IMR-90 (cell line): ENCODE measurements around the gene SETD2. TPM values are rescaled to one million over a fixed set of nuclear protein-coding genes. Genes with fewer than 3 reads are reported as not detected.
"Not testable (repeated sequence)": the region's sequence is repeated elsewhere in the genome, so short reads cannot be mapped to it uniquely, and the experiment has no call there.

Source experiments
- ATAC-seq: fragments of 200-7000 bp; cut with Tn5 transposase; 2 replicates; pipeline ENCODE4 v1.9.1; 2020; ENCODE audit warnings: low read depth, mild to moderate bottlenecking, moderate library complexity
- BruUV-seq: library from RNA; stranded (reverse); fragments of 400-500 nt; replicated peaks from 2 replicates; lab custom pipeline; 2021; lab: Mats Ljungman, UMichigan
- CTCF ChIA-PET: fragments of 300-600 bp; formaldehyde crosslinking; extraction: SDS; loops from one replicate; lab custom pipeline; 2021; ENCODE audit warnings: antibody characterized with exemption; lab: Yijun Ruan, JAX
- POLR2A ChIA-PET: fragments of 300-600 bp; sonication (Branson Sonifier 250); formaldehyde crosslinking; loops from one replicate; lab custom pipeline; 2022; ENCODE audit warnings: antibody characterized with exemption; ENCODE audit not compliant: unreplicated experiment; lab: Charles Lee
- DNase-seq: peaks from one replicate; pipeline ENCODE4 v3.0.0; 2013
- H2AFZ ChIP-seq: replicated peaks from 2 replicates; pipeline ENCODE3; 2013; ENCODE audit warnings: low read length, mild to moderate bottlenecking; ENCODE audit not compliant: poor library complexity
- H2AK5ac ChIP-seq: 2 replicates; pipeline ENCODE4 v1.6.1; 2013; ENCODE audit warnings: low read depth, low read length, inconsistent platforms
- H2AK9ac ChIP-seq: replicated peaks from 2 replicates; pipeline ENCODE3; 2013; ENCODE audit warnings: mild to moderate bottlenecking, low read depth, low read length, moderate library complexity; ENCODE audit not compliant: poor library complexity
- H2BK120ac ChIP-seq: 2 replicates; pipeline ENCODE4 v1.6.1; 2013; ENCODE audit warnings: low read depth, low read length, inconsistent platforms
- H2BK15ac ChIP-seq: 3 replicates; pipeline ENCODE4 v1.6.1; 2013; ENCODE audit warnings: low read depth, low read length, inconsistent platforms
- H2BK20ac ChIP-seq: 2 replicates; pipeline ENCODE4 v1.6.1; 2013; ENCODE audit warnings: low read depth, mild to moderate bottlenecking, inconsistent platforms, low read length, moderate library complexity
- H2BK5ac ChIP-seq: 2 replicates; pipeline ENCODE4 v1.6.1; 2013; ENCODE audit warnings: mild to moderate bottlenecking, low read depth, low read length, inconsistent platforms; ENCODE audit not compliant: poor library complexity, severe bottlenecking
- H3K14ac ChIP-seq: replicated peaks from 2 replicates; pipeline ENCODE4 v1.6.1; 2013; ENCODE audit warnings: low read depth, low read length, inconsistent platforms
- H3K18ac ChIP-seq: 2 replicates; pipeline ENCODE4 v1.6.1; 2013; ENCODE audit warnings: low read depth, low read length, control low read depth
- H3K23ac ChIP-seq: 2 replicates; pipeline ENCODE4 v1.6.1; 2013; ENCODE audit warnings: low read depth, low read length, inconsistent platforms
- H3K27ac ChIP-seq: 2 replicates; pipeline ENCODE4 v1.5.1; 2013; ENCODE audit warnings: mild to moderate bottlenecking, control low read depth, low read length; ENCODE audit not compliant: insufficient read depth
- H3K27me3 ChIP-seq: 2 replicates; pipeline ENCODE4 v1.6.1; 2013; ENCODE audit warnings: low read length; ENCODE audit not compliant: control insufficient read depth, insufficient read depth
- H3K36me3 ChIP-seq: 2 replicates; pipeline ENCODE4 v1.6.1; 2013; ENCODE audit warnings: low read length, mixed read lengths; ENCODE audit not compliant: control insufficient read depth, insufficient read depth
- H3K4ac ChIP-seq: 2 replicates; pipeline ENCODE4 v1.6.1; 2013; ENCODE audit warnings: low read depth, low read length, inconsistent platforms
- H3K4me1 ChIP-seq: 2 replicates; pipeline ENCODE4 v1.6.1; 2013; ENCODE audit warnings: low read length, mixed read lengths; ENCODE audit not compliant: control insufficient read depth, insufficient read depth
- H3K4me2 ChIP-seq: 2 replicates; pipeline ENCODE4 v1.6.1; 2013; ENCODE audit warnings: low read depth, mild to moderate bottlenecking, control low read depth, low read length, moderate library complexity
- H3K4me3 ChIP-seq: 2 replicates; pipeline ENCODE4 v1.5.1; 2013; ENCODE audit warnings: low read depth, mild to moderate bottlenecking, control low read depth, low read length, moderate library complexity; ENCODE audit not compliant: insufficient read depth
- H3K56ac ChIP-seq: 2 replicates; pipeline ENCODE4 v1.6.1; 2013; ENCODE audit warnings: low read length, inconsistent platforms; ENCODE audit not compliant: insufficient read depth; ENCODE audit errors: extremely low read depth
- H3K79me1 ChIP-seq, 2 experiments: 2 replicates each; pipeline ENCODE4 v1.6.1; 2013; ENCODE audit warnings: low read length in 2 of 2, inconsistent platforms in 1 of 2, low read depth in 1 of 2
- H3K9ac ChIP-seq: 2 replicates; pipeline ENCODE4 v1.6.1; 2013; ENCODE audit warnings: low read depth, low read length, control low read depth
- H3K9me1 ChIP-seq: 2 replicates; pipeline ENCODE4 v1.6.1; 2013; ENCODE audit warnings: low read length, inconsistent platforms; ENCODE audit not compliant: insufficient read depth
- H3K9me3 ChIP-seq: 2 replicates; pipeline ENCODE4 v1.6.1; 2013; ENCODE audit warnings: low read length; ENCODE audit not compliant: control insufficient read depth, insufficient read depth
- H4K20me1 ChIP-seq: 2 replicates; pipeline ENCODE4 v1.6.1; 2013; ENCODE audit warnings: low read length, inconsistent platforms; ENCODE audit not compliant: insufficient read depth
- H4K5ac ChIP-seq: 2 replicates; pipeline ENCODE4 v1.6.1; 2013; ENCODE audit warnings: mild to moderate bottlenecking, low read depth, low read length, control low read depth
- H4K8ac ChIP-seq, 2 experiments: 2 replicates each; pipeline ENCODE4 v1.6.1; 2013; ENCODE audit warnings: low read depth in 2 of 2, low read length in 2 of 2, control low read depth in 1 of 2, inconsistent platforms in 1 of 2
- H4K91ac ChIP-seq: 2 replicates; pipeline ENCODE4 v1.6.1; 2013; ENCODE audit warnings: low read depth, low read length, inconsistent platforms; ENCODE audit not compliant: insufficient read depth
- MAFK ChIP-seq: IDR thresholded peaks from 2 replicates; pipeline ENCODE4 v1.6.1; 2012; ENCODE audit warnings: low read depth, low read length, improper control_type of control experiment
- MAZ ChIP-seq: IDR thresholded peaks from 2 replicates; pipeline ENCODE4 v1.6.1; 2012; ENCODE audit warnings: low read depth, mild to moderate bottlenecking, low read length, improper control_type of control experiment, moderate library complexity, borderline replicate concordance
- WGBS, 2 experiments: methylation state at CpG; one replicate each; pipeline versions ENCODE4 v1.1.5 to v1.1.7; 2013; ENCODE audit warnings: missing lambda C conversion rate in 2 of 2; ENCODE audit not compliant: insufficient read length in 1 of 2; ENCODE audit errors: extremely low coverage in 2 of 2; 5-methylcytosine and 5-hydroxymethylcytosine counted together
- dilution Hi-C: fragments of 300-500 bp; cut with HindIII; formaldehyde crosslinking; loops from one replicate; pipeline ENCODE4 v1.14.3; 2018; ENCODE audit warnings: low sequenced_read_pairs; ENCODE audit not compliant: unreplicated experiment
- in situ Hi-C: fragments of 300-500 bp; cut with MboI; formaldehyde crosslinking; loops from 3 replicates; pipeline ENCODE4 v1.14.3; 2019; ENCODE audit warnings: low sequenced_read_pairs, inconsistent platforms, mixed read lengths
- intact Hi-C: fragments of 100-400 bp; cut with micrococcal nuclease; formaldehyde crosslinking; loops from 2 replicates; pipeline ENCODE4 v1.10.0; 2022
- polyA plus RNA-seq, 3 experiments: library from polyadenylated mRNA; depleted of rRNA; stranded (reverse); fragments of >200 nt; gene quantifications; 2 replicates each; pipeline ENCODE4 v1.2.3, GENCODE V29; 2012; ENCODE audit warnings: low replicate concordance in 1 of 3
- total RNA-seq: library from RNA; depleted of rRNA; stranded (reverse); fragments of >200 nt; gene quantifications from 2 replicates; pipeline ENCODE4 v1.2.3, GENCODE V29; 2012

Gene SETD2
- total and polyA plus RNA-seq, 2 of the 4 experiments (the other 2 are of a cell fraction): 18.3 to 20.1 TPM

DNA sequence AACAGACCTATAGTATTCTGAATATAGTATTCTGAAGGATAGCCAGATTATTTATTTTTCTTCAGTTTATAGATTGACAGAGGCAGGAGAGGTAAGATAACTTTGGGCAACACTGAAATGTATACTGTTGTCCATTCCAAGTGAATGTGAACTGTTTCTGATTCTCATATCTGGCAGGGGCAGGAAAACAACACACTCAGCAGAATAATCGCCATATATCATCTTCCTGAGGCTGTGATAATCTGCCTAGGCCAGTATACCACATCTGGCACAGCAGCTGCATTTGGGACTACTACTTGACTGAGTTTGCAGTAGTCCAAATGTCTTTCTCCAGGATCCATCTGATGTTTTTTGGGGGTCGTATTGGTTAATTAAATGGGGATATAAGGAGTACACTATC lies 22.4 kb upstream of the SETD2 start:
- H3K18ac ChIP-seq: no peak overlapping the region
- no peak overlapping the region for H2BK15ac ChIP-seq
- no peaks in the 10 kb centered on the region for H3K9me1 ChIP-seq
- no peaks in the 10 kb centered on the region for H3K79me1 ChIP-seq
- CTCF ChIA-PET: no interaction called here
- H3K4me1 ChIP-seq: no peaks in the 10 kb centered on the region
- H3K36me3 ChIP-seq: peaks cover 3% of the 10 kb centered on the region; the same call in 1 of the 2 replicates
- no peak overlapping the region for H3K56ac ChIP-seq
- intact Hi-C loops: no loop called here
- no peak overlapping the region for H2AK5ac ChIP-seq
- no peak overlapping the region for H3K4me2 ChIP-seq
- no peak overlapping the region for H2AK9ac ChIP-seq
- no peak overlapping the region for H2BK20ac ChIP-seq
- no peaks in the 10 kb centered on the region for H3K9me3 ChIP-seq
- dilution Hi-C loops: no loop called here
- H3K23ac ChIP-seq: no peak overlapping the region
- no peaks in the 10 kb centered on the region for H3K27me3 ChIP-seq
- no peak overlapping the region for H2AFZ ChIP-seq
- POLR2A ChIA-PET: no interaction called here
- no peak overlapping the region for H2BK120ac ChIP-seq
- TF ChIP-seq MAFK (peak; percentile 59), MAZ (no peak)
- no peak overlapping the region for H4K8ac ChIP-seq
- in situ Hi-C loops: no loop called here
- WGBS, 2 experiments: 100% methylated on average over 1 of the region's 2 CpGs; no CpG with 5 or more reads in 1 of the 2 experiments
- no peak overlapping the region for H3K27ac ChIP-seq
- no peak overlapping the region for H2BK5ac ChIP-seq
- H3K9ac ChIP-seq: no peak overlapping the region
- H3K4ac ChIP-seq: no peak overlapping the region
- DNase-seq (no peak), ATAC-seq (no peak)
- H4K20me1 ChIP-seq: no peaks in the 10 kb centered on the region
- H3K14ac ChIP-seq: no peak overlapping the region
- no peak overlapping the region for H4K5ac ChIP-seq
- H3K4me3 ChIP-seq: no peak overlapping the region
- no TSS peak for BruUV-seq
- no peak overlapping the region for H4K91ac ChIP-seq

DNA sequence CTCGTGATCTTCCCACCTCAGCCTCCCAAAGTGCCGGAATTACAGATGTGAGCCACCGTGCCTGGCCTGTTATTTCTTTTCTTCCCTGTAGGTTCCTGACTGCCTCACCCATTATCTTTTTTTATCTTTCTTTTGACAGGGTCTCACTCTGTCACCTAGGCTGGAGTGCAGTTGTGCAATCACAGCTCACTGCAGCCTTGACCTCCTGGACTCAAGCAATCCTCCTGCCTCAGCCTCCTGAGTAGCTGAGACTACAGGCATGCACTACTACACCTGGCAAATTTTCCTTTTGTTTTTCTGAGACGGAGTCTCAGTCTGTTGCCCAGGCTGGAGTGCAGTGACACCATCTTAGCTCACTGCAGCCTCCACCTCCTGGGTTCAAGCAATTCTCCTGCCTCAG lies 17.8 kb upstream of the SETD2 start:
- H3K27ac ChIP-seq, H2BK5ac ChIP-seq, H3K23ac ChIP-seq, dilution Hi-C loops, H2AK5ac ChIP-seq, H4K20me1 ChIP-seq, H2AK9ac ChIP-seq, CTCF ChIA-PET, H4K8ac ChIP-seq, H3K9me3 ChIP-seq, H2BK15ac ChIP-seq, H3K4ac ChIP-seq, H2BK120ac ChIP-seq, H4K5ac ChIP-seq, H2AFZ ChIP-seq, H3K4me3 ChIP-seq, H3K9ac ChIP-seq, H3K4me1 ChIP-seq, H3K4me2 ChIP-seq, H3K36me3 ChIP-seq, H3K9me1 ChIP-seq, BruUV-seq, H3K79me1 ChIP-seq, DNase-seq, H4K91ac ChIP-seq, H3K14ac ChIP-seq, in situ Hi-C loops, H3K18ac ChIP-seq, H3K27me3 ChIP-seq, H3K56ac ChIP-seq, H2BK20ac ChIP-seq, intact Hi-C loops, ATAC-seq: not testable (repeated sequence)
- 100% methylated on average over 1 of the region's 4 CpGs; no CpG with 5 or more reads in 1 of the 2 experiments for WGBS, 2 experiments
- POLR2A ChIA-PET: interaction anchor here (0.6 kb wide), 1 partner anchor 832 kb away, joined by 3 read pairs; no protein-coding TSS in a partner anchor
